HG03342 (cell line): ENCODE measurements around the gene DLX1.

ENCODE experiments used
- ATAC-seq: cut with Tn5 transposase; IDR thresholded peaks from one replicate; pipeline ENCODE4 v1.9.1; 2021; ENCODE audit warnings: mild to moderate bottlenecking, moderate library complexity; ENCODE audit not compliant: unreplicated experiment

Gene DLX1

GRCh38 chr2:172086241-172087206, 1.2 kb downstream of the DLX1 start:
- no peak for ATAC-seq

GRCh38 chr2:172087207-172087779, 2.0 kb downstream of the DLX1 start:
- no peak for ATAC-seq

GRCh38 chr2:172087780-172088244, 2.5 kb downstream of the DLX1 start:
- no peak for ATAC-seq

- no peak for ATAC-seq
Measured at GRCh38 chr2:172088245-172089004, 3.1 kb downstream of the DLX1 start.

- ATAC-seq: no peak
Measured at GRCh38 chr2:172089005-172089504, 3.7 kb downstream of the DLX1 start.

GRCh38 chr2:172089633-172090032, 4.3 kb downstream of the DLX1 start:
- no peak for ATAC-seq

GRCh38 chr2:172090044-172090961, 5.0 kb downstream of the DLX1 start:
- no peak for ATAC-seq

- ATAC-seq: no peak
Measured at GRCh38 chr2:172091000-172091641, 5.8 kb downstream of the DLX1 start.

- ATAC-seq: no peak
Measured at GRCh38 chr2:172091761-172092566, 6.7 kb downstream of the DLX1 start.

GRCh38 chr2:172092716-172093415, 7.6 kb downstream of the DLX1 start:
- ATAC-seq: no peak

- ATAC-seq: no peak
Measured at GRCh38 chr2:172093416-172094293, 8.3 kb downstream of the DLX1 start.

- no peak for ATAC-seq
Measured at GRCh38 chr2:172094294-172095145, 9.2 kb downstream of the DLX1 start.

GRCh38 chr2:172095146-172095904, 10.0 kb downstream of the DLX1 start:
- ATAC-seq: no peak

- no peak for ATAC-seq
Measured at GRCh38 chr2:172095905-172096625, 10.8 kb downstream of the DLX1 start.
